NCI-H774 (cell line): ENCODE results near the gene LRRC2.
"Not testable (repeated sequence)": the region's sequence is repeated elsewhere in the genome, so short reads cannot be mapped to it uniquely, and the experiment has no call there.

Experiments
- DNase-seq: peaks from one replicate; lab custom pipeline; 2025; lab: John Stamatoyannopoulos, UW

The LRRC2 gene

DNA sequence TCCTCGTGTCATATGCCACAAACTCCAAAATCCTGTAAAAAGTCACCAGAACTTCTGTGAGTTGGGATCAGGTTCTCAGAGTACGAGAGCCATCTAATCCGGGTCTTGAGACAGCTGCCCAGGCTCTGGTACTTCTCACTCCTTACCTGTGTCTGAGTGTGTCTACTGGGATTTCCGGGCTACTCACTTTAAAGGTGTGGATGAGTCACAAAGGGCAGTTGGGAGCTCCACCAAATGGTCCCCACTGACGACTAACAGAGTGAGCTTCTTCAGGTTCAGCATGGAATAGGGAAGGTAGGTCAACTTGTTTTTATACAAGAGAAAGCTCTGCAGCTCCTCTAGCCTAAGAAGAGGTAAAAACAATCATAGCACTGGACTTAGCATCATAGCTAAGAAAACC, 38.9 kb downstream of the LRRC2 start:
- DNase-seq: no peak

DNA sequence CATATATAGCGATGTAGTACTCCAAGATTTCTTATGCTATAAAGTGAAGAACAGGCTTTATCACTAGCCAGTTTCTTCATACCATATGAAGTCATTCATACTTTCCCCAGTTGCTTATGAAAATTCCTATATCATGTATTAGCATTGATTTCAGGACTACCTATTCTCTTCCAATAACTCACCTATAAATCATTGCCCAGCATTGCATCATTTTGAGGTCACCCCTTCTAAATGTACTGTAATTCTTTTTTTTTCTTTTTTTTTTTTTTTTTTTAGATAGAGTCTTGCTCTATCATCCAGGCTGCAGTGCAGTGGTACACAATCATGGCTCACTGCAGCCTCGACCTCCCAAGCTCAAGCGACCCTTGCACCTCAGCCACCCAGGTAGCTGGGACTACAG, 41.3 kb downstream of the LRRC2 start:
- no peak for DNase-seq

DNA sequence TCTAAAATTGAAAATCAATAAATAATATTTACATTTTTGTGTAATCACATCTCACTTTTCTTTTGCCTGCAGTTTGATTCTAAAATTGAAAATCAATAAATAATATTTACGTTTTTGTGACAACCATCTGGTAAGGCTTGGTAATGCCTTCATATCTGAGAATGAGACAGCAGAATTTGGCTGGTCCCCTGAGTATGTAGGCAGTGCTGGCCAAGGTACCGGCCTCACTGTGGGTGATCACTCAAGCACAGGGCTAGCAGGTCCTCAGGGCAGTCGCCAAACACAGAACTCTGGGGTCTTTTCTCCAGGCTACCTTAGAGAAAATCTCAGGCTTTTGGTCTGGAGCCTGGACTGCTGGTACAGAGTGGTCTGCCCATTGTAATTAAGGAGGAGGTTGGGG, 42.1 kb downstream of the LRRC2 start:
- DNase-seq: no peak

DNA sequence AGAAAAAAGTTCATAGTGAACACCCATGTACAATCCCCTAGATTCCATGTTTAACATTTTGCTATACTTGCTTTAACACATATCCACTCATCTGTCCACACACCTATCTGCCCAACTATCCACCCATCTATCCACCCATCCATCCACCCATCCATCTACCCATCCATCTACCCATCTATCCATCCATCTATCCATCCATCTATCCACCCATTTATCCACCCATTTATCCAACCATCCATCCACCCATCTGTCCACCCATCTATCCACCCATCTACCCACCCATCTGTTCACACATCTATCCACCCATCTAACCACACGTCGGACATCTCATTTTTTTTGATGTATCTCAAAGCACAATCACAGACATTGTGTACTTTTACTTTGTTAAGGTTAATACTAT, 42.5 kb downstream of the LRRC2 start:
- DNase-seq: no peak

DNA sequence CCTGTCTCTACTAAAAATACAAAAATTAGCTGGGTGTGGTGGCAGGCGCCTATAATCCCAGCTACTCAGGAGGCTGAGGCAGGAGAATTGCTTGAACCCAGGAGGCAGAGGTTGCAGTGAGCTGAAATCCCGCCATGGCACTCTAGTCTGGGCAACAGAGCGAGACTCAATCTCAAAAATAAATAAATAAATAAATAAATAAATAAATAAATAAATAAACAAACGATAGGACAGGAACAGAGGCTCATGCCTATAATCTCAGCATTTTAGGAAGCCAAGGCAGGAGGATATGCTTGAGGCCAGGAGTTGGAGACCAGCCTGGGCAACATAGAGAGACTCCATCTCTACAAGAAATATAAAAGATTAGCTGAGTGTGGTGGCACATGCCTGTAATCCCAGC, 43.9 kb downstream of the LRRC2 start:
- not testable (repeated sequence) for DNase-seq

DNA sequence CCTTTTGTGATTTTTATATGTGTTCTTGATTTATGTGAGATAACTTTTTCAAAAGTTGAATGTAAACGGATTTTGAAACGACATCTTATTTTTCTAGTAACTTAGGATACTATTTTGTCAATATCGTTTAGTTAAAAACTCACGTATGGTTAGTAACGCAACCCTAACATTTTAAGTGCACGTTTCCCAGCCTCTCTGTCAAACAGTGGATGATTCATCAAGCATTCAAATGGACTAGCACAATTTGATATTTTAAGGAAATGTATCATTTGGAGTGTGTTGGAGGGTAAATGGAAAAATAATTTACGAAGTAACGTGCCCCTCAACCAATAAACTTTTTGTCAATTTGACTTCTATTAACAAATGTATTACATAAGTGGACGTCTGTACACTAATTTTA, 45.0 kb downstream of the LRRC2 start:
- no peak for DNase-seq

DNA sequence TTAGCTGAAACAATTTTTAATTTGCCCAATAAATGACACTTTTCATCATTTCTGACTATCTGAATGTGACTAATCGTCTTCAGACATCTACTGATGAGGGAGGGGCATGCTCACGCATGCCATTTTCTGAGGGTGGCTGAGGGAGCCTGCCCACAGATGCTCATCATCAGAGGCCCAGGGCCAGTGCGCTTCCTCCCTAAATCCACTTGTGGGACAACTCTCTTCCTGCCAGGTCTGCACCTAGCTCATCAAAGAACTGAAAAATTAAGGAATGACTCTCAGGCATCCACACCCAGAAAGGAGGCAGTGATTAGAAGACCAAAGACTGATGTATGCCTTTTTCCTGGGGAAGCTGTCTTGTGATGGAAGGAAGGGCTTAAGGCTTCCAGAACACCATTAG, 45.6 kb downstream of the LRRC2 start:
- no peak for DNase-seq

DNA sequence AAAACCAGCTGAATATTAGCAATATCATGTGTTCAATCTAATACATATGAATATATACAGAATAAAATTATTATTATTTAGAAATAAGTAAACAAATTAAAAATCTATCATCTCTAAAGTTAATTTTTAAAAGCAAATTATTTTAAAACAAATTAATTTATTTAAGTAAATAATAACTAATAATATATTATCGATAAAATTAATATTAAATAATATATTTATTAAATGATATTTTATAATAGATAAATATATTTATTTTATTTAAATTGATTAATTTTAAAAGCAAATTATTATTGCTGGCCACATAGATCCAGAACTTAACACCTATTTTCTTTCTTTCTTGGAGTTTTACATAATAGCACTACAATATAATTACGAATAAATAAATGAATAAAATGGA, 46.1 kb downstream of the LRRC2 start:
- DNase-seq: no peak

DNA sequence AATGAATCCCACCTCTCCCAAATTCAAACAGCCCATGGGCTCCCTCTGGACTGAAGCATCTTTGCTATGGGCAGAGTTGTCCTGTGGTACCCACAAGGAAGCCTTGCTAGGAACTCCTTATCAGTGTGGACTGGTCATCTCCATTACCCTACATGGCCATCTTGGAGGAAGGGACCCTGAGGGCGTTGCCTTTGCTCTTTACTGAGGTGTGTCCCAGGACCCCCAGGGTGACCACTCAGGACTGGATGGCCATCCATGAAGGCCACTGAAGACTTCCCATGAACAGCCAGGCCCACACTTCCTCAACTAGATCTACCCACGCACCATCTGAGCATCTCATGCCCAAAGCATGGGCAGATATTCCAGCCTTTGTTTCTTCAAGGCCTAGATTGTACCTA, 48.3 kb downstream of the LRRC2 start:
- no peak for DNase-seq

DNA sequence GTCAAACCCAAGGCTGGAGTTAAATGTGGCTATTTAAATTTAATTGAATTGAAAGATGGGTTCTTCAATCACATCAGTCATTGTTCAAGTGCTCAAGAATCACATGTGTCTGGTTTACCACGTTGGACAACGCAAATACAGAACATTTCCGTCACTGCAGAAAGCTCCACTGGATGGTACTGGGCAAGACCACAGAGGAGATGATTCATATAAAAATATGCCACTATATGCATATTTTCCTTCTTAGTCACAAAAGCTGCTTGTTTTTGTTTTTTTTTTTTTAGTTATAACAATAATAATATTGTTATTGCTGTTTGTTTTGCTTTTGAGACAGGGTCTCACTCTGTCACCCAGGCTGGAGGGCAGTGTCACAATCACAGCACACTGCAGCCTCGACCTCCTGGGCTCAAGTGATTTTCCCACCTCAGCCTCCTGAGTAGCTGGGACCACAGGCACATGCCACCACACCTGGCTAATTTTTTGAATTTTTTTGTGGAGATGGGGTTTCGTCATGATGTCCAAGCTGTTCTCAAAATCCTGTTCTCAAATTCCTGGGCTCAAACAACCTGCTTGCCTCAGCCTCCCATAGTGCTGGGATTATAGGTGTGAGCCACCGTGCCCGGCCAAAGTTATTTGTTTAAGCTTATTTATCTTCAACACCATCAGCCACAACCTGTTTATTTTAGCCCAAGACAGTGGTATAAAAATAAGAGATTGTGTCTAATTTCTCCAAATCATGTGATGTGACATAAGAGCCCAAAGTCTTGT, 48.9 kb downstream of the LRRC2 start:
- DNase-seq: no peak

DNA sequence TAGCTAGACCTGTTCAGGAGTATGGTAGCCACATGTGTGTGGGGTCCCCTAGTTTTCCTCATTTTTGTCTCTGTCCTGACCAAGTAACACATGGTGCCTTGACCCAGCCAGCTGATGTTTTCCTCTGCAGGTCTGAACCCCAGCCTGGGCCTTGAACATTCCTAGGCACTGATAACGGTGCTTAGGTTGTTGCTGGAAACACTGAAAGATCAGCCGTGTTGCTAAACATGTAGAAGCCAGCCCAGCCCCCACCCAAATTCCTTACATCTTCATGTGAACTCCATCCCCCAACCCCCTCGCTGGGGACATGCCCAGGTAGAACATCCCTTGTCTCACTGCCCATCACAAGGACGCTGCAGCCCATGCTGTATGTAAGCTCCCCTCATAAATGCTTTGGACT, 49.6 kb downstream of the LRRC2 start:
- DNase-seq: no peak

DNA sequence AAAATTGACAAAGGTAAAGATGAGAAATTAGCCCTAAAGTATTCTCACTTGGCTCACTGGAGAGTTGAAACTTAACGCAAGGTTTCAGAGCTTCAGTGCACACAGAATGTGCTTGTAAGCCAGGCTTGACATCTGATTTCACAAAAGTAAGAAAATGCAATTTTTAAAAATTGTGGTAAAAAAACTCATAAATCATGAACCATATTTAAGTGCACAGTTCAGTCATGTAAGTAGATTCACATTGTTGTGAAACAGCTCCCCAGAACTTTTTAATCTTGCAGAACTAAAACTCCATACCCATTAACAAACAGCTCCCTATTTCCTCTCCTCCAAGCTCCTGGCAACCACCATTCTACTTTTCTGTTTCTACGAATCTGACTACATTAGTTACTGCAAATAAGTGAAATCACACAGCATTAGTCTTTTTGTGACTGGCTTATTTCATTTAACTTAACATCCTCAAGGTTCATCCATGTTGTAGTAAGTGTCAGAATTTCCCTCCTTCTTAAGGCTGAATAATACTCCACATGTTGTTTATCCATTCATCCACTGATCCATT, 53.8 kb downstream of the LRRC2 start:
- DNase-seq: no peak

DNA sequence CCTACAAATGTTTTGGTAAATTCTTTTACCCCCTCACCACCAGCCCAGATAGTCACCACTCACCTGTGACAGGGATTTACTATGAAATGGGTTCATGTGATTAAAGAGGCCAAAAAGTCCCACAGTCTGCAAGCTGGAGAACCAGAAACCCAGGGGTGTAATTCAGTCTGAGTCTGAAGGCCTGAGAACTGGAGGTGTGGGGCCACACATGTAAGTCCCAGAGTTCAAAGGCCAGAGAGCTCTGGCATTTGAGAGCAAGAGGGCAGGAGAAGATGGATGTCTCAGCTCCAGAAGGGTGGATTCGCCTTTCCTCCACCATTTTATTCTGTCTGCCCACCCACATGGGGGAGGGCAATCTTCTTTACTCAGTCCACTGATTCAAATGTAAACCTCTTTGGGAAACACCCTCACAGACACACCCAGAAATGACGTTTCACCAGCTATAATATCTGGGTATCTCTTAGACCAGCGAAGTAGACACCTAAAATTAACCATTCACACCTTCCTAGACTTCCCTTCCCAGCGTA, 56.4 kb downstream of the LRRC2 start:
- DNase-seq: no peak

DNA sequence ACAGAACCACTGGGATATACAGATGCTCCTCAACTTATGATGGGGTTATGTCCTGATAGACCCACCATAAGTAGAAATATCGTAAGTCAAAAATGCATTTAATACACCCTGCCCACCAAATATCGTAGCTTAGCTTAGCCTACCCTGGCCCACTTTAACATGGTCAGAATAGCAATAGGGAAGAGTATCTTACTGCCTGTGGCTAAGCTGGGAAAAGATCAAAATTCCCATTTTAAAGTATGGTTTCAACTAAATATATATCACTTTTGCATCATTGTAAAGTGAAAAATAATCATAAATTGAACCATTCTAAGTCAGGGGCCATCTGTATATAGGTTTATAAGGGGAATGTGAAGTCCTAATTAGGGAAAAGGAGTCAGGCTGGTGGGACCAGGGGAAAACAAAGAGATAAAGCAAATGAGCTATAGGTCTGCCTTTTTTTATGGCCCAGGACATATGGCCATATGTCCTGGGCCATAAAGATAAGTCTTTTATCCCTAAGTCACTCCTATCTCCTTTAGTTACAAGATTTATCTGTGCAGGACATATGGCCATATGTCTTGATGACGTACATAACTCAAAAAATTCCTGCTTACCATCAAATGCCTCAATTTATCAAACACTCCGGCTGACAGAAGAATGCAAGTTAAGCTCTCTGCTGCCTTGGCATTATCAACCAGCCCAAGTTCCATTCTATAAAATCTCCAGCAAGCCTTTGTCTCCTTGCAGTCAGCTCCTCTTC, 57.1 kb downstream of the LRRC2 start:
- no peak for DNase-seq

DNA sequence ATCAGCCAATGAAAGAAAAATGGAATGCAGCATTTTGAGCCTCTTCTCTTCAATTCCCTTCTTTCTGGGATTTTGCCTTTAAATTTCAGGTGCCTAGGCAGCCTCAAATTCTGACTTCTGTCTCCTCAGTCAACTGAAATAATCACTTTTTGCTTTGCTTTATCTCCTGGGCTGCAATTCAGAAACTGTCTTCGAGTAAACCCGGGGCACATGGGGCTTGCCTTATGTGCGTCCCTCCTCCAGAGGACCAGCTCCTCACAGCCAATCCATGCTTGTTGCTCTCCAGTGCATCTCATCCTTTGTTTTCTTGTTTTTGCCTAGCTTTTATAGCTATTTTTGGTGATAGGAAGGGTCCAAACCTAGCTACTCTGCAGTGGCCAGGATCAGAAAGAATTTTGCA, 59.6 kb downstream of the LRRC2 start:
- no peak for DNase-seq

DNA sequence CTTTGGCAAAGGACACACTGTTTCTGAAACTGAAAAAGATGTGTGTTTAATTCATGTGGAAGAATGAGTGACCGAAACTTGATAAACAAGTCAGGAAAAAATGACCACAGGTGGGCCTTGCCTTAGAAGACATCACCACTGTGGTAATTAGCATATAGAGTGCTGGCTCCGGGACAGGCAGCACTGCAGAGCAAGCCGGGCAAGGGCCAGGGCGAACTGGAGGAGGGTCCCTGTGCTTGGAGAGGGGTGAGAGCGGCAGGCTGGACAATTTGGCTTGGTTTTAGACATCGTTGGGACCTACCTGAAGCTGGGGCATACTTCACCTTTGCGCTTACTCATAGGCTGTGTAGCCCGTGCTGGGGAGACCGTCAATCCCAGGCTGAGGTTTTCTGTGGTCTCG, 60.1 kb downstream of the LRRC2 start:
- DNase-seq: no peak

DNA sequence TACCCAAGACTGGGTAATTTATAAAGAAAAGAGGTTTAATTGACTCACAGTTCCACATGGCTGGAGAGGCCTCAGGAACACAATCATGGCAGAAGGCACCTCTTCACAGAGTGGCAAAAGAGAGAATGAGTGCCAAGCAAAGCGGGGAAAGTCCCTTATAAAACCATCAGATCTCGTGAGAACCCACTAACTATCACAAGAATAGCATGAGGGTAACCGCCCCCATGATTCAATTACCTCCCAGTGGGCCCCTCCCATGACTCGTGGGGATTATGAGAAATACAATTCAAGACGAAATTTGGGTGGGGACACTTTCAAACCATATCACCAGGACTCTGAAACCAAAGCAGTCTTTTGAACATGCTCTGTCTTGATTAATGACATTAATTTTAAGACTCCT, 61.3 kb downstream of the LRRC2 start:
- no peak for DNase-seq

DNA sequence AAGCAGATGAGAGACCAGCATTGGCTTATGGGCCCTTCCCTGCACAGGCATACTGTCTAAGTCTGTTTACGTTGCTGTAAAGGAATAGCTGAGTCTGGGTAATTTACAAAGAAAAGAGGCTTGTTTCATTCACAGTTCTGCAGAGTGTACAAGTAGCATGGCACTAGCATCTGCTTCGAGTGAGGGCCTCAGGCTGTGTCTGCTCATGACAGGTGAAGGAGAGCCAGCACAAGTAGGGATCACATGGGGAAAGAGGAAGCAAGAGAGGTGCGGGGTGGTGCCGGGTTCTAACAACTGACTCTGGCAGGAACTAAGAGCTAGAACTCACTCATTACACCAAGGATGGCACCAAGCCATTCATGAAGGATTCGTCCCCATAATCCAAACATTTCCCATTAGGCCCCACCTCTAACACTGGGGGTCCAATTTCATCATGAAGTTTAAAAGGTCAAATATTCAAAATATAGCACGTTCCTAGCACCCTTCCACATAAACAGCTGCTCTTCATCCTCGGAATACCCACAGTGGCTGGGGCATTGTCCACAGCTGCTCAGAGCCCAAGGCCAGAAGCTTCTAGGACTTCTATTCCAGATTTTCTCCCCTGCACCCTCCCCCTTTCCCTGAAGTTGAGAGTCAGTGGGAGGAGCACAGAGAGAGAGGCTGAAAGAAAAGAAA, 62.8 kb downstream of the LRRC2 start:
- no peak for DNase-seq

DNA sequence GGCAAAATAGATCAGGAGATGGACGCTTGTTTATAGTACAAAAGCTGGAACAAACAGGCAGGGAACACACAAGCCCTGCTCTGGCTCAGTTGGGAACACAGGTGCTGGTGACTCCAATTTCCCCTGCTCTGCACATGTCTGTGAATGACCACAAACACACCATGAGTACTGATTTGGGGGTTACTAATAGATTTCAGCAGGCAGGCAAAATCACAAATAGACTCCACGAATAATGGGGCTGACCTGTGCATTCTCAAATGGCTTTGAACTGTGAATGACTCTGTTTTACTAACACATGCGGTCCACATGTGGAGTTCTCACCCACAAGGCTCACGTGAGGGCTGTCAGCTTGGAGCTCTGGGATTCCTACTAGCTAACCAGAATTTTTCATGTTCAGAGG, 64.4 kb downstream of the LRRC2 start:
- DNase-seq: no peak

DNA sequence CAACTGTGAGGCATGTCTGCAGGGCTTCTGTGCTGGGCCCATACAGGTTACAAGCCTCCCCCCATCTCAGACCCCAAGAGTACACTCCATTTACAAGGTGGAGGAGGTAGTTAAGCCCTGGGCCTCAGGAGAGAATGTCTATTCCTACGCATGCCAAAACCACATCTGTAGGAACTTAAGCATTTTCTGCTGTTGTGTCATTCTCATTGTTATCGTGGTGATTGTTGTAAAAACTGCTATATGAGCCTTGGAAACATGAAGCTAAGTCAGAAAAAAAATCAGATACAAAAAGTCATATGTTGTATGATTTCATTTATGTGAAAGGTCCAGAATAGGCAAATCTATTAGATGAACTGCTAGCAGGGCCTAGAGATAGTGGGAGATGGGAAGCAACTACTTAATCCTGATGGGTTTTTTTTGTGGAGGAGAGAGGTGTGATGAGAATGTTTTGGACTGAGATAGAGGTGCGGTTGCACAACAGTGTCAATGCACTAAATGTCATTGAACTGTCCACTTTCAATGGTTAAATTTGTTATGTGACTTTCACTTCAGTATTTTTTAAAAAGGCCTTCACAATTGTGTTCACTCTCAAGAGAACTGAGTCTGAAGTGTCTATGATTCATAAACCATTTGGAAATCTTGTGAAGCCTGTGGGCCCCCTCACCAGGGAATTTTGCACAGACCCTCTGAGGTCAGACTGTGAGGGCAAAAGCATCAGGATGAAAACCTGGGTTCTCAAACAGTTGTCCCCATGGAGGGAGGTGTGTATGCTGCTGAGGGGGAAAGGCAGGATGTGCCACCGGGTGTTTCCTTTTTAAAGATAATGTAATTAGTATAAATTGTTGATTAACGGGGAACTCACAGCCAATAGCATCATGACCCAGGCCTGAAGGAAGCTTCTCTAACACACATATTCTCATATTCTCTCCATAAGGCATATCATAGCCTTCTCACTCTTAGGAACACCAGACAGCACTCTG, 65.2 kb downstream of the LRRC2 start:
- DNase-seq: no peak

DNA sequence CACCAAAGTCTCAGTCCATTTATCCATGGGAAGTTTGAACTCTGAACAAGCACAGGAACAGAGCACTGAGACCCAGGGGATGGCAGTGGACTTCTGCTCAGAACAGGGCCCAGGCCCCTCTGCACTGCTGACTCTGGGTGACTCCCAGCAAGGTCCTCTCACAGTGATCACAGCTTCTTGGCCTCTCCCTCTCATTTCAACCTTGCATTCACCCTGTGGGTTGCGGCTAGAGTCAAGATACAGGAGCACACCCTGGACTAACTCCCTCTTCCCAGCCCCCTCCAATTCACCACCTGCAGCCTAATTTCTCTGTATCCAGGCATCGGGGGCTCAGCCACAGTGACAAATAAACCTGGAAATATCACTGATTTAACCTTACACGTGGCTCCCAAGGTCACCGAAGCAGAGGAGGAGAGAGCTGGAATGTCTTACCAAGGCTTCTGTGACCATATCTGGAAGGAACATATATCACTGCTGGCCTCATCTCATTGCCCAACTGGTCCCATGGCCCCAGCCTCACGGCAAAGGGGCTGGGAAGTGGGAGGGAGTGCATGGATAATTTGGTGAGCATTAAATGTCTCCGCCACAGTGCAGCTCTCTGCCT, 67.1 kb downstream of the LRRC2 start:
- DNase-seq: no peak
